Mammary epithelial cell (primary cell): ENCODE measurements around the gene CMTM4.

Experiments
- EZH2 ChIP-seq: IDR thresholded peaks from 2 replicates; pipeline ENCODE4 v1.6.1; 2012; ENCODE audit warnings: low read length, inconsistent platforms, borderline replicate concordance
- TF ChIP-seq, protein P1 (sequence below), 2 donors: IDR thresholded peaks in 1 of 2; conservative IDR thresholded peaks in 1 of 2; 2 replicates each; pipeline ENCODE4 v1.5.1; 2011 to 2012; ENCODE audit warnings: inconsistent platforms in 2 of 2, low read length in 2 of 2, mild to moderate bottlenecking in 2 of 2, control low read depth in 1 of 2, low read depth in 1 of 2; ENCODE audit not compliant: insufficient read depth in 1 of 2; ENCODE audit errors: extremely low read depth in 1 of 2

DNA sequence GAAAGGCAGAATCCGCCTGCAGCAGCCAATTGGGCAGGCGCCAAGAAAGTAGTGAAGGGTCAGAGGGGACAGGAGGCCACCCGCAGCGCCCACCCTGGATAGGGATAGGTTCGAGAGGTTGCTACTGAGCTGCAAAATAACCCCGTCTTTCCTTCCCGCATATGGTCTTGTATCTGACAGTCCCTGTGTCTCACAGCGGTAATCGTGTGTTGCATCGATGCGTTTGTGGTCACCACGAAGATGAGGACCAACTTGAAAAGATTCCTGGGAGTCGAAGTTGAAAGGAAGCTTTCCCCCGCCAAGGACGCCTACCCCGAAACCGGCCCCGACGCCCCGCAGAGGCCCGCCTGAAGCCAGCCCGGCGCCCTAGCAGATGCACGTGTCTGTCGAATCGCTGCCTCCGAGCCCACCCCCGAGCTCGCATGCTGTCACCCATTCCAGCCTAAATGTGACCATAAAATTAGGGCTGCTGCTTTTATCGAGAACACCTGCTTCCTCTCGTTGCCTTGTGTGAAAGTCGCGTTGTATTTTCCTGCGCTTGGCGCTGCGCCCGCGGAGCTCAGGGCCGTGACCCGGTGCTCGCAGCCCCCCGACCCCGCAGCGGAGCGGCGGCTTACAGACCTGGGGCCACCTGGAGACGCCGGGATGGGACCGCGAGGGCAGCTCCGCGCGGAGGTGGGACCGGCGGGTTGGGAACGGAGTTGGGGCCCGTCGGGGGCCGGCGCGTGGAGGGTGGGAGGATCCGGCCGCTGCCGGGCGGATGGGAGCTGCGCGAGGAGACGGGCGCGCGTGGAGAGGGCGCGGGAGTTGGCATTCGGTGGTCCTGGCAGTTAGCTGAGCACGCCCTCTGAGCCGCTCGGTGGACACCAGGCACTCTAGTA lies 117.7 kb downstream of the CMTM4 start, which contains the start of gene CMTM2:
- TF ChIP-seq, protein P1, sequence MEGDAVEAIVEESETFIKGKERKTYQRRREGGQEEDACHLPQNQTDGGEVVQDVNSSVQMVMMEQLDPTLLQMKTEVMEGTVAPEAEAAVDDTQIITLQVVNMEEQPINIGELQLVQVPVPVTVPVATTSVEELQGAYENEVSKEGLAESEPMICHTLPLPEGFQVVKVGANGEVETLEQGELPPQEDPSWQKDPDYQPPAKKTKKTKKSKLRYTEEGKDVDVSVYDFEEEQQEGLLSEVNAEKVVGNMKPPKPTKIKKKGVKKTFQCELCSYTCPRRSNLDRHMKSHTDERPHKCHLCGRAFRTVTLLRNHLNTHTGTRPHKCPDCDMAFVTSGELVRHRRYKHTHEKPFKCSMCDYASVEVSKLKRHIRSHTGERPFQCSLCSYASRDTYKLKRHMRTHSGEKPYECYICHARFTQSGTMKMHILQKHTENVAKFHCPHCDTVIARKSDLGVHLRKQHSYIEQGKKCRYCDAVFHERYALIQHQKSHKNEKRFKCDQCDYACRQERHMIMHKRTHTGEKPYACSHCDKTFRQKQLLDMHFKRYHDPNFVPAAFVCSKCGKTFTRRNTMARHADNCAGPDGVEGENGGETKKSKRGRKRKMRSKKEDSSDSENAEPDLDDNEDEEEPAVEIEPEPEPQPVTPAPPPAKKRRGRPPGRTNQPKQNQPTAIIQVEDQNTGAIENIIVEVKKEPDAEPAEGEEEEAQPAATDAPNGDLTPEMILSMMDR (conservative IDR thresholded peaks at IDR 0.05 in 1 of 2, IDR thresholded peaks at IDR 0.05 in 1 of 2; ENCODE audit: extremely low read depth in 1 of 2, insufficient read depth in 1 of 2, low read depth in 1 of 2, low read length in 2 of 2) = no peak
- TF ChIP-seq EZH2 = no peak
